Measurements from ENCODE around the gene BCL2L2.
A peak's percentile ranks its signal among the peaks of the same experiment; 100 is the strongest.

The BCL2L2 gene

GRCh38 chr14:23326491-23327332 lies 20.1 kb downstream of the BCL2L2 start:
- DNase-seq, result no peak

GRCh38 chr14:23327947-23328744 lies 21.5 kb downstream of the BCL2L2 start:
- DNase-seq, result peak; percentile 80

- no peak for DNase-seq
Observed at GRCh38 chr14:23335623-23336022, 29.0 kb downstream of the BCL2L2 start.

GRCh38 chr14:23339506-23340268 lies 33.1 kb downstream of the BCL2L2 start:
- no peak for DNase-seq

- peak; percentile 10 for DNase-seq
Observed at GRCh38 chr14:23344481-23344880, 37.8 kb downstream of the BCL2L2 start.

- no peak for DNase-seq
Observed at GRCh38 chr14:23345987-23346692, 39.5 kb downstream of the BCL2L2 start.

GRCh38 chr14:23346693-23347405 lies 40.2 kb downstream of the BCL2L2 start:
- no peak for DNase-seq

- no peak for DNase-seq
Observed at GRCh38 chr14:23347406-23348296, 41.0 kb downstream of the BCL2L2 start.

- DNase-seq, result no peak
Observed at GRCh38 chr14:23348297-23348655, 41.6 kb downstream of the BCL2L2 start.

GRCh38 chr14:23349156-23349845 lies 42.7 kb downstream of the BCL2L2 start:
- DNase-seq, result no peak

- no peak for DNase-seq
Observed at GRCh38 chr14:23351681-23352505, 45.3 kb downstream of the BCL2L2 start.

GRCh38 chr14:23352506-23353432 lies 46.1 kb downstream of the BCL2L2 start, which contains the start of gene SLC22A17:
Gene SLC22A17, minus strand, starts transcription at chr14:23352887.
- DNase-seq, result peak; percentile 51

GRCh38 chr14:23353433-23353780 lies 46.8 kb downstream of the BCL2L2 start:
- no peak for DNase-seq

- DNase-seq, result no peak
Observed at GRCh38 chr14:23354990-23355389, 48.4 kb downstream of the BCL2L2 start.

GRCh38 chr14:23355871-23356435 lies 49.3 kb downstream of the BCL2L2 start:
- DNase-seq, result peak; percentile 13

GRCh38 chr14:23356662-23357061 lies 50.0 kb downstream of the BCL2L2 start:
- no peak for DNase-seq

- DNase-seq, result no peak
Observed at GRCh38 chr14:23357261-23357660, 50.6 kb downstream of the BCL2L2 start.

- peak; percentile 6 for DNase-seq
Observed at GRCh38 chr14:23358042-23358441, 51.4 kb downstream of the BCL2L2 start.

All from OCI-M1 (cell line).